ENCODE data around the gene OPN4. TPM values are rescaled to one million over a fixed set of nuclear protein-coding genes. Genes with fewer than 3 reads are reported as not detected.

The OPN4 gene
- total RNA-seq, 2 experiments from 2014 or later: not detected

GRCh38 chr10:86700851-86701617 lies 46.7 kb downstream of the OPN4 start:
- no peak overlapping the region for H3K4me3 Mint-ChIP-seq
- DNase-seq: no peak
- H3K27ac Mint-ChIP-seq: no peak overlapping the region
- no peaks in the 10 kb centered on the region for H3K4me1 Mint-ChIP-seq (ENCODE audit: low read depth)
- no peaks in the 10 kb centered on the region for H3K27me3 Mint-ChIP-seq
- ChIA-PET CTCF (interaction anchor here (1.3 kb wide), 1 partner anchor 207 kb away, joined by 3 read pairs; no protein-coding TSS in a partner anchor), POLR2A (interaction anchor here (1.1 kb wide), 1 partner anchor 10 kb away, joined by 3 read pairs; no protein-coding TSS in a partner anchor)
- intact Hi-C loops (cut with micrococcal nuclease): no loop called here
- TF ChIP-seq, protein P1, sequence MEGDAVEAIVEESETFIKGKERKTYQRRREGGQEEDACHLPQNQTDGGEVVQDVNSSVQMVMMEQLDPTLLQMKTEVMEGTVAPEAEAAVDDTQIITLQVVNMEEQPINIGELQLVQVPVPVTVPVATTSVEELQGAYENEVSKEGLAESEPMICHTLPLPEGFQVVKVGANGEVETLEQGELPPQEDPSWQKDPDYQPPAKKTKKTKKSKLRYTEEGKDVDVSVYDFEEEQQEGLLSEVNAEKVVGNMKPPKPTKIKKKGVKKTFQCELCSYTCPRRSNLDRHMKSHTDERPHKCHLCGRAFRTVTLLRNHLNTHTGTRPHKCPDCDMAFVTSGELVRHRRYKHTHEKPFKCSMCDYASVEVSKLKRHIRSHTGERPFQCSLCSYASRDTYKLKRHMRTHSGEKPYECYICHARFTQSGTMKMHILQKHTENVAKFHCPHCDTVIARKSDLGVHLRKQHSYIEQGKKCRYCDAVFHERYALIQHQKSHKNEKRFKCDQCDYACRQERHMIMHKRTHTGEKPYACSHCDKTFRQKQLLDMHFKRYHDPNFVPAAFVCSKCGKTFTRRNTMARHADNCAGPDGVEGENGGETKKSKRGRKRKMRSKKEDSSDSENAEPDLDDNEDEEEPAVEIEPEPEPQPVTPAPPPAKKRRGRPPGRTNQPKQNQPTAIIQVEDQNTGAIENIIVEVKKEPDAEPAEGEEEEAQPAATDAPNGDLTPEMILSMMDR (IDR thresholded peaks at IDR 0.05): no peak
- H3K9me3 Mint-ChIP-seq: no peaks in the 10 kb centered on the region
- ATAC-seq: no peak
- H3K36me3 Mint-ChIP-seq (ENCODE audit: low read depth): no peaks in the 10 kb centered on the region

- Mint-ChIP-seq H3K27me3 (no peaks in the 10 kb centered on the region), H3K4me3 (no peak overlapping the region), H3K9me3 (no peaks in the 10 kb centered on the region), H3K36me3 (ENCODE audit: low read depth) (no peaks in the 10 kb centered on the region), H3K27ac (no peak overlapping the region), H3K4me1 (ENCODE audit: low read depth) (no peaks in the 10 kb centered on the region)
- TF ChIP-seq, protein P1 (IDR thresholded peaks at IDR 0.05): no peak
- DNase-seq (no peak), ATAC-seq (no peak)
- intact Hi-C loops (cut with micrococcal nuclease): no loop called here
- ChIA-PET POLR2A (no interaction called here), CTCF (interaction anchor here (0.8 to 2.4 kb wide), 3 partner anchors 10 to 196 kb away, joined by 3 to 12 read pairs (median 4); no protein-coding TSS in a partner anchor)
Observed at GRCh38 chr10:86703176-86703575, 48.8 kb downstream of the OPN4 start.

DNA sequence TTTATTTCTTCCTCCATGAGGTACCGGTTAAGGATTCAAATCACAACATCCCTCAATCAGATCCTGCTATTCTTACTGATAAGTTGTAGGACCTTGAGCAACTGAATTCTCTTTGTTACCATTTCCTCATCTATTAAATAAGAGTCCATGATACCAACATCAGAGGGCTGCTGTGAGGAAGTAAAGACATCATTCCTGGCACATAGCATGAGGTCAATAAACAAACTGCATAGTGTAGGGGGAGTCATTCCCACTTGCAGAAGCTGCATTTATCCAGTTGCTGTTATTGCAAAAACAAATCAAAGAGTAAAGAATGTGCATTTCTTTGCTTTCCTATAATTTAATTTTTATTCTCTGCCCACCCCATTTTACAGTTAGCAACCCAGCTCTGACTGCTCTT lies 50.8 kb downstream of the OPN4 start:
- no peaks in the 10 kb centered on the region for H3K36me3 Mint-ChIP-seq (ENCODE audit: low read depth)
- no peaks in the 10 kb centered on the region for H3K27me3 Mint-ChIP-seq
- CTCF ChIA-PET: no interaction called here

GRCh38 chr10:86705905-86706304 lies 51.6 kb downstream of the OPN4 start:
- DNase-seq (no peak), ATAC-seq (no peak)
- intact Hi-C loops (cut with micrococcal nuclease): no loop called here
- H3K27ac Mint-ChIP-seq: no peak overlapping the region
- H3K4me3 Mint-ChIP-seq: no peak overlapping the region
- POLR2A ChIA-PET: no interaction called here
- no peaks in the 10 kb centered on the region for H3K36me3 Mint-ChIP-seq (ENCODE audit: low read depth)
- TF ChIP-seq, protein P1 (IDR thresholded peaks at IDR 0.05): no peak
- H3K27me3 Mint-ChIP-seq: no peaks in the 10 kb centered on the region
- no peaks in the 10 kb centered on the region for H3K9me3 Mint-ChIP-seq
- CTCF ChIA-PET: no interaction called here
- peaks cover 8% of the 10 kb centered on the region for H3K4me1 Mint-ChIP-seq (ENCODE audit: low read depth)

More for the DNA sequence above, 50.8 kb downstream of the OPN4 start:
- H3K4me3 Mint-ChIP-seq: no peak overlapping the region
- ATAC-seq (no peak), DNase-seq (no peak)
- intact Hi-C loops (cut with micrococcal nuclease): no loop called here
- TF ChIP-seq, protein P1 (IDR thresholded peaks at IDR 0.05): no peak
- POLR2A ChIA-PET: no interaction called here
- no peak overlapping the region for H3K27ac Mint-ChIP-seq
- no peaks in the 10 kb centered on the region for H3K9me3 Mint-ChIP-seq
- H3K4me1 Mint-ChIP-seq (ENCODE audit: low read depth): peaks cover 3% of the 10 kb centered on the region

GRCh38 chr10:86706401-86706841 lies 52.1 kb downstream of the OPN4 start:
- TF ChIP-seq, protein P1 (IDR thresholded peaks at IDR 0.05): no peak
- no peaks in the 10 kb centered on the region for H3K36me3 Mint-ChIP-seq (ENCODE audit: low read depth)
- intact Hi-C loops (cut with micrococcal nuclease): no loop called here
- H3K4me1 Mint-ChIP-seq (ENCODE audit: low read depth): peaks cover 10% of the 10 kb centered on the region
- ChIA-PET POLR2A (no interaction called here), CTCF (interaction anchor here (1.0 kb wide), 1 partner anchor 11 kb away, joined by 3 read pairs; no protein-coding TSS in a partner anchor)
- ATAC-seq: no peak
- H3K27me3 Mint-ChIP-seq: no peaks in the 10 kb centered on the region
- no peaks in the 10 kb centered on the region for H3K9me3 Mint-ChIP-seq
- no peak overlapping the region for H3K27ac Mint-ChIP-seq
- H3K4me3 Mint-ChIP-seq: no peak overlapping the region
- DNase-seq: no peak
